Progenitor cell of endocrine pancreas (in vitro differentiated cells): ENCODE measurements around the gene TSHZ1. TPM values are rescaled to one million over a fixed set of nuclear protein-coding genes. Genes with fewer than 3 reads are reported as not detected.

Experiments used
- DNase-seq: peaks from one replicate; pipeline ENCODE4 v3.0.0; 2021; ENCODE audit warnings: low spot score; ENCODE audit not compliant: unreplicated experiment
- H3K27ac Mint-ChIP-seq: 2 replicates; pipeline ENCODE4 v1.8.0; 2021; ENCODE audit warnings: mild to moderate bottlenecking, moderate library complexity, mixed read lengths
- H3K27me3 Mint-ChIP-seq: 2 replicates; pipeline ENCODE4 v1.8.0; 2021; ENCODE audit warnings: mixed read lengths
- H3K36me3 Mint-ChIP-seq: 2 replicates; pipeline ENCODE4 v1.8.0; 2022; ENCODE audit warnings: mixed read lengths; ENCODE audit not compliant: insufficient read depth
- H3K4me1 Mint-ChIP-seq: 2 replicates; pipeline ENCODE4 v1.8.0; 2021; ENCODE audit warnings: low read depth, mixed read lengths
- H3K4me3 Mint-ChIP-seq: 2 replicates; pipeline ENCODE4 v1.8.0; 2021; ENCODE audit warnings: low read depth, mild to moderate bottlenecking, moderate library complexity, mixed read lengths
- H3K9me3 Mint-ChIP-seq: 2 replicates; pipeline ENCODE4 v1.8.0; 2021; ENCODE audit warnings: low read depth, mixed read lengths
- total RNA-seq: library from RNA; stranded (reverse); gene quantifications from 2 replicates; pipeline ENCODE4 v1.2.1, GENCODE V29; 2021
- TF ChIP-seq, protein P1 (sequence below): fragments of 200-600 bp; sonication (generic); IDR thresholded peaks from one replicate; pipeline ENCODE4 v1.5.0; 2021; ENCODE audit warnings: antibody characterized with exemption, mild to moderate bottlenecking; ENCODE audit not compliant: unreplicated experiment

TSHZ1 gene
- total RNA-seq, 1 donor from 2014 or later, result 17.1 TPM

GRCh38 chr18:75219745-75220375 is 9.3 kb downstream of the TSHZ1 start:
- Mint-ChIP-seq H3K4me1 (peaks cover 66% of the 10 kb centered on the region), H3K27me3 (no peaks in the 10 kb centered on the region), H3K4me3 (no peak overlapping the region), H3K9me3 (no peaks in the 10 kb centered on the region), H3K27ac (no peak overlapping the region), H3K36me3 (no peaks in the 10 kb centered on the region)
- TF ChIP-seq, protein P1, sequence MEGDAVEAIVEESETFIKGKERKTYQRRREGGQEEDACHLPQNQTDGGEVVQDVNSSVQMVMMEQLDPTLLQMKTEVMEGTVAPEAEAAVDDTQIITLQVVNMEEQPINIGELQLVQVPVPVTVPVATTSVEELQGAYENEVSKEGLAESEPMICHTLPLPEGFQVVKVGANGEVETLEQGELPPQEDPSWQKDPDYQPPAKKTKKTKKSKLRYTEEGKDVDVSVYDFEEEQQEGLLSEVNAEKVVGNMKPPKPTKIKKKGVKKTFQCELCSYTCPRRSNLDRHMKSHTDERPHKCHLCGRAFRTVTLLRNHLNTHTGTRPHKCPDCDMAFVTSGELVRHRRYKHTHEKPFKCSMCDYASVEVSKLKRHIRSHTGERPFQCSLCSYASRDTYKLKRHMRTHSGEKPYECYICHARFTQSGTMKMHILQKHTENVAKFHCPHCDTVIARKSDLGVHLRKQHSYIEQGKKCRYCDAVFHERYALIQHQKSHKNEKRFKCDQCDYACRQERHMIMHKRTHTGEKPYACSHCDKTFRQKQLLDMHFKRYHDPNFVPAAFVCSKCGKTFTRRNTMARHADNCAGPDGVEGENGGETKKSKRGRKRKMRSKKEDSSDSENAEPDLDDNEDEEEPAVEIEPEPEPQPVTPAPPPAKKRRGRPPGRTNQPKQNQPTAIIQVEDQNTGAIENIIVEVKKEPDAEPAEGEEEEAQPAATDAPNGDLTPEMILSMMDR, result no peak
- no peak for DNase-seq

DNA sequence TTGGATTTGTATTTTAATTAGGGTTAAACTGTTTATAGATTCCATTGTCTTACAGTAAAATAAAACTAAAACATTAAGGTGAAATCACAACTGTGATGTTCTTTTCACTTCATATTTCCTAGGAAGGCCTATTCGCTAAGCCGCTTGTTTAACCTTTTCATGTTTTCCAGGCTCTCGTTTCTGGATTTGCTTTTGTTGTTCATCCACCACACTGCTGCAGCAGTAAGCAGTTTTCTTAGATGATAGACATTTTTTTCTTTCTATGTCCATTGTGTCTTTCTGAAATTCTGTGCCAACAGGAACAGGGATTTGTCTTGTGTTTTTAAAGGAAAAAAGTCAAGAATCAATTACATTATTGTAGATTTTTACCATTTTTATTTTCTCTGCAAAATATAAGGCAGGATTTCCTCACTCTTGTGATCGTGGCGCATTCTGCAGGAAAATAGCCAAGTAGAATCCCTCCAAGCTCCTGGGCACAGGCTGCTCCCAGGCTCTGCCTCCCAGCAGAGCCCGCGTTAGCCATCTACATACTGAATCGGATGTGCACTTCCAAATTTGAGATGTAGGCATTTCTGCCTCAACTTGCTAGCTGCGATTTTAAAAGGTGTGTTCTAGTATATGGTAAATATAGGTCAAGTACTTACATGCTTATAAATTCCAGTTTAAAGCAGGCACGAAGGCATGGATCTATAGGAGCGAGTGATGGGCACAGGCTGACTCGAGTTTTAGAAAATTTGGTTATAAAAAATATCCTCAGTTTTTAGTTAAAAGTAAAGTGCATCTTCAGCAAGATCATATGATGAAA is 10.2 kb downstream of the TSHZ1 start:
- H3K4me3 Mint-ChIP-seq, result no peak overlapping the region
- H3K27ac Mint-ChIP-seq, result no peak overlapping the region
- no peak for DNase-seq
- peaks cover 60% of the 10 kb centered on the region for H3K4me1 Mint-ChIP-seq
- TF ChIP-seq, protein P1, result no peak
- H3K9me3 Mint-ChIP-seq, result no peaks in the 10 kb centered on the region
- no peaks in the 10 kb centered on the region for H3K27me3 Mint-ChIP-seq
- H3K36me3 Mint-ChIP-seq, result no peaks in the 10 kb centered on the region

- no peak for DNase-seq
Measured at GRCh38 chr18:75221397-75221796, 10.8 kb downstream of the TSHZ1 start.

GRCh38 chr18:75221897-75222296 is 11.3 kb downstream of the TSHZ1 start:
- no peaks in the 10 kb centered on the region for H3K9me3 Mint-ChIP-seq
- no peak overlapping the region for H3K27ac Mint-ChIP-seq
- H3K4me1 Mint-ChIP-seq, result peaks cover 63% of the 10 kb centered on the region
- no peaks in the 10 kb centered on the region for H3K27me3 Mint-ChIP-seq
- no peak for DNase-seq
- no peak overlapping the region for H3K4me3 Mint-ChIP-seq
- H3K36me3 Mint-ChIP-seq, result no peaks in the 10 kb centered on the region
- TF ChIP-seq, protein P1, result no peak

More at GRCh38 chr18:75221397-75221796, 10.8 kb downstream of the TSHZ1 start:
- TF ChIP-seq, protein P1, result no peak
- Mint-ChIP-seq H3K9me3 (no peaks in the 10 kb centered on the region), H3K4me3 (no peak overlapping the region), H3K27ac (no peak overlapping the region), H3K4me1 (peaks cover 63% of the 10 kb centered on the region), H3K36me3 (no peaks in the 10 kb centered on the region), H3K27me3 (no peaks in the 10 kb centered on the region)

GRCh38 chr18:75222407-75222806 is 11.8 kb downstream of the TSHZ1 start:
- H3K27ac Mint-ChIP-seq, result peak overlapping the region; percentile 84

More at GRCh38 chr18:75222407-75222806, 11.8 kb downstream of the TSHZ1 start:
- no peak for DNase-seq
- TF ChIP-seq, protein P1, result no peak
- Mint-ChIP-seq H3K4me1 (peaks cover 66% of the 10 kb centered on the region), H3K4me3 (no peak overlapping the region), H3K9me3 (no peaks in the 10 kb centered on the region), H3K27me3 (no peaks in the 10 kb centered on the region), H3K36me3 (no peaks in the 10 kb centered on the region)
